HepG2 (cell line): ENCODE data around the gene KRTDAP. TPM values are rescaled to one million over a fixed set of nuclear protein-coding genes. Genes with fewer than 3 reads are reported as not detected.
A peak's percentile ranks its signal among the peaks of the same experiment; 100 is the strongest.

Experiments
- KDM5A ChIP-seq: fragments of 200-600 bp; sonication (generic); IDR thresholded peaks from 2 replicates; pipeline ENCODE4 v1.7.0; 2018; ENCODE audit warnings: antibody characterized with exemption, mild to moderate bottlenecking, low read length, borderline replicate concordance
- NFAT5 ChIP-seq: sonication (generic); formaldehyde crosslinking; IDR thresholded peaks from 2 replicates; pipeline ENCODE4 v1.4.0; 2020; ENCODE audit warnings: missing genetic modification reagents
- PHF20 ChIP-seq: sonication (generic); formaldehyde crosslinking; IDR thresholded peaks from 2 replicates; pipeline ENCODE4 v1.5.0; 2020; ENCODE audit warnings: mild to moderate bottlenecking, missing genetic modification reagents
- RBM39 ChIP-seq: fragments of 200-400 bp; formaldehyde crosslinking; IDR thresholded peaks from one replicate; pipeline ENCODE4 v1.6.1; 2018; ENCODE audit warnings: antibody characterized with exemption, mild to moderate bottlenecking, low read depth, low read length; ENCODE audit not compliant: poor library complexity, severe bottlenecking
- SMARCE1 ChIP-seq: fragments of 450-650 bp; IDR thresholded peaks from 2 replicates; pipeline ENCODE4 v1.6.1; 2017; ENCODE audit warnings: borderline replicate concordance
- TOPORS ChIP-seq: sonication (generic); formaldehyde crosslinking; IDR thresholded peaks from 2 replicates; pipeline ENCODE4 v1.8.0; 2023; ENCODE audit warnings: mild to moderate bottlenecking, missing genetic modification reagents
- YY1 ChIP-seq: IDR thresholded peaks from 2 replicates; pipeline ENCODE4 v1.6.1; 2011; ENCODE audit warnings: low read length, low read depth, moderate library complexity, mild to moderate bottlenecking; ENCODE audit not compliant: insufficient read depth, insufficient replicate concordance
- ZNF263 ChIP-seq: sonication (generic); formaldehyde crosslinking; IDR thresholded peaks from 2 replicates; pipeline ENCODE4 v1.4.0; 2020; ENCODE audit warnings: missing genetic modification reagents
- ZNF510 ChIP-seq: sonication (generic); formaldehyde crosslinking; IDR thresholded peaks from 2 replicates; pipeline ENCODE4 v1.4.0; 2020; ENCODE audit warnings: low read depth, mild to moderate bottlenecking, missing genetic modification reagents
- ZNF615 ChIP-seq: sonication (generic); formaldehyde crosslinking; IDR thresholded peaks from 2 replicates; pipeline ENCODE4 v1.5.0; 2020; ENCODE audit warnings: mild to moderate bottlenecking, missing genetic modification reagents, borderline replicate concordance
- ZNF746 ChIP-seq: sonication (generic); formaldehyde crosslinking; IDR thresholded peaks from 2 replicates; pipeline ENCODE4 v1.8.0; 2022; ENCODE audit warnings: mild to moderate bottlenecking, missing genetic modification reagents
- ZNF879 ChIP-seq: sonication (generic); formaldehyde crosslinking; IDR thresholded peaks from 2 replicates; pipeline ENCODE4 v1.8.1; 2023; ENCODE audit warnings: missing genetic modification reagents
- ZSCAN25 ChIP-seq: sonication (generic); formaldehyde crosslinking; IDR thresholded peaks from 2 replicates; pipeline ENCODE4 v1.8.0; 2022; ENCODE audit warnings: mild to moderate bottlenecking, missing genetic modification reagents
- polyA plus RNA-seq, 8 experiments: library from polyadenylated mRNA; depleted of rRNA in 3 of 8; stranded (reverse) in 7 of 8; unstranded in 1 of 8; fragments of >200 nt; fragmentation: Illumina TruSeq in 4 of 8; extraction: Trizol in 4 of 8; gene quantifications; 2 replicates each; pipeline versions ENCODE4 v1.2.1 to v1.2.3, GENCODE V29; 2011 to 2016; ENCODE audit warnings: low read depth in 4 of 8, missing spikeins in 1 of 8, mixed read lengths in 1 of 8; ENCODE audit not compliant: insufficient read depth in 1 of 8
- total RNA-seq, 5 experiments: library from RNA; depleted of rRNA; stranded (reverse); fragments of >200 nt; fragmentation: Illumina TruSeq; extraction: Trizol; gene quantifications; 2 replicates each; pipeline ENCODE4 v1.2.3, GENCODE V29; 2016; ENCODE audit warnings: low read depth in 1 of 5
- TF ChIP-seq, protein P1 (sequence below): sonication (generic); formaldehyde crosslinking; IDR thresholded peaks from 2 replicates; pipeline ENCODE4 v1.4.0; 2020; ENCODE audit warnings: mild to moderate bottlenecking, missing genetic modification reagents

Gene KRTDAP
- total and polyA plus RNA-seq, 2 of the 13 experiments (the other 11 are each of a cell fraction or from before 2014, with no cell fraction given), result 0.86 to 1.5 TPM

- TF ChIP-seq ZNF510 (CRISPR knock-in tag) (peak; percentile 65; the same call in 1 of the 2 replicates), KDM5A (no peak), YY1 (peak; percentile 5), PHF20 (no peak), ZNF615 (peak; percentile 64; the same call in 1 of the 2 replicates), RBM39 (peak; percentile 46), TOPORS (CRISPR knock-in tag) (no peak), ZSCAN25 (peak; percentile 8; the same call in 1 of the 2 replicates), ZNF746 (CRISPR knock-in tag) (no peak), NFAT5 (CRISPR knock-in tag) (no peak), SMARCE1 (no peak), ZNF263 (no peak), ZNF879 (CRISPR knock-in tag) (no peak)
- TF ChIP-seq, protein P1, sequence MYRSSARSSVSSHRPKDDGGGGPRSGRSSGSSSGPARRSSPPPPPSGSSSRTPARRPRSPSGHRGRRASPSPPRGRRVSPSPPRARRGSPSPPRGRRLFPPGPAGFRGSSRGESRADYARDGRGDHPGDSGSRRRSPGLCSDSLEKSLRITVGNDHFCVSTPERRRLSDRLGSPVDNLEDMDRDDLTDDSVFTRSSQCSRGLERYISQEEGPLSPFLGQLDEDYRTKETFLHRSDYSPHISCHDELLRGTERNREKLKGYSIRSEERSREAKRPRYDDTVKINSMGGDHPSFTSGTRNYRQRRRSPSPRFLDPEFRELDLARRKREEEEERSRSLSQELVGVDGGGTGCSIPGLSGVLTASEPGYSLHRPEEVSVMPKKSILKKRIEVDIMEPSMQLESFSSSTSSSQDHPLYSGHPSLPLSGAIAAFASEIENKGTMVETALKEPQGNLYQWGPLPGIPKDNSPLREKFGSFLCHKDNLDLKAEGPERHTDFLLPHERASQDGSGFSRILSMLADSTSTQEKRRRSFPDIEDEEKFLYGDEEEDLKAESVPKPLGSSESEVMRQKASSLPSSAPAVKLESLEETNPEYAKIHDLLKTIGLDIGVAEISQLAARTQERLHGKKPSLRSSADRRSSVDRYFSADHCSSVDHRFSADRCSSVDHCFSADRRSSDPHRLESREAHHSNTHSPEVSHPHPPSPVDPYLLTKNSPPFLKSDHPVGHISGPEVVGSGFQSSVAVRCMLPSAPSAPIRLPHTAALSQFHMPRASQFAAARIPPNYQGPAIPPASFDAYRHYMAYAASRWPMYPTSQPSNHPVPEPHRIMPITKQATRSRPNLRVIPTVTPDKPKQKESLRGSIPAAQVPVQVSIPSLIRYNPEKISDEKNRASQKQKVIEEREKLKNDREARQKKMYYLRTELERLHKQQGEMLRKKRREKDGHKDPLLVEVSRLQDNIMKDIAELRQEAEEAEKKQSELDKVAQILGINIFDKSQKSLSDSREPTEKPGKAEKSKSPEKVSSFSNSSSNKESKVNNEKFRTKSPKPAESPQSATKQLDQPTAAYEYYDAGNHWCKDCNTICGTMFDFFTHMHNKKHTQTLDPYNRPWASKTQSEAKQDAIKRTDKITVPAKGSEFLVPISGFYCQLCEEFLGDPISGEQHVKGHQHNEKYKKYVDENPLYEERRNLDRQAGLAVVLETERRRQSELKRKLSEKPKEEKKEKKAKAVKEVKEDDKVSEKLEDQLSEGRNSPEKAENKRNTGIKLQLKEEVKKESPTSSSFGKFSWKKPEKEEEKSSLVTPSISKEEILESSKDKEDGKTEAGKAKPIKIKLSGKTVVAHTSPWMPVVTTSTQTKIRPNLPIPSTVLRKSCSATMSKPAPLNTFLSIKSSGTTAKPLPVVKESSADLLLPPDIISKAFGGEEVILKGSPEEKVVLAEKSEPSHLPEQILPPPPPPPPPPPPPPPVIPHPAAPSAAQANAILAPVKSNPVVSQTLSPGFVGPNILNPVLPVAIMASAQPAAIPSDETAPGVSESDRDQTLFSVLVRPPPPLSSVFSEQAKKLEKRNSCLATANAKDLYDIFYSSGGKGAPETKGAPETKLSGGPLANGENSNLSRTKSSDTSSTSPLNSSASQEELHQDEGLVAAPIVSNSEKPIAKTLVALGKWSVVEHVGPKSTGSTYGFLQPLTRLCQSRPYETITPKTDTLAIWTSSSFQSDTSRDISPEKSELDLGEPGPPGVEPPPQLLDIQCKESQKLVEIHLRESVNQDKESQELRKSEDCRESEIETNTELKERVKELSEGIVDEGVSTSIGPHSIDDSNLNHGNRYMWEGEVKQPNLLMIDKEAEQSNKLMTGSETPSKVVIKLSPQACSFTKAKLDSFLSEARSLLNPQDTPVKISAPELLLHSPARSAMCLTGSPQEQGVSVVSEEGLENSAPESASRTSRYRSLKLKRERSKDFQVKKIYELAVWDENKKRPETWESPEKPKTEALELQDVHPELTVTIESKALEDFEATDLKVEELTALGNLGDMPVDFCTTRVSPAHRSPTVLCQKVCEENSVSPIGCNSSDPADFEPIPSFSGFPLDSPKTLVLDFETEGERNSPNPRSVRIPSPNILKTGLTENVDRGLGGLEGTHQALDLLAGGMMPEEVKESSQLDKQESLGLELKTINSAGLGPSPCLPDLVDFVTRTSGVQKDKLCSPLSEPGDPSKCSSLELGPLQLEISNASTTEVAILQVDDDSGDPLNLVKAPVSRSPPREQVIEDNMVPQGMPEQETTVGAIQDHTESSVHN, result no peak
These were observed 31.4 kb downstream of the KRTDAP start (continued) for GRCh38 chr19:35458731-35459391.
